ENCODE measurements around the gene RPP25. TPM values are rescaled to one million over a fixed set of nuclear protein-coding genes. Genes with fewer than 3 reads are reported as not detected.
A peak's percentile ranks its signal among the peaks of the same experiment; 100 is the strongest.

Gene RPP25
- total and polyA plus RNA-seq, 3 experiments from 2014 or later: 2.5 to 7.4 (median 6.1) TPM

DNA sequence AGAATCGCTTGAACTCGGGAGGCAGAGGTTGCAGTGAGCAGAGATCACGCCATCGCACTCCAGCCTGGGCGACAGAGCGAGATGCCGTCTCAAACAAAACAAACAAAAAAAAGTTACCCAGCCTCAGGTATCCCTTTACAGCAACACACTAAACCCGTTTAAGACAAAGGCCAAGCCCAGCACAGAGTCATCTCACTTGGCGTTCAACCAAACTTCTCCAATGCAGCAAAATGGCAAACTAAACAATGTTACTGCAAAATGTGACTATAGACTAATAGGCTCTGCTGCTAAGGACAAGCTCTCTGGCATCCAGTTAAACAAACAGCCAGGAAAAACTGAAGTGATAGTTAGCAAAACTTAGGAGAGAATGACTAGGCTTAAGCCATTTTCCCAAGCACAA is 43.5 kb downstream of the RPP25 start:
- ChIA-PET CTCF (no interaction called here), POLR2A (no interaction called here)
- no peak overlapping the region for H3K4me3 ChIP-seq (ENCODE audit: low read length)
- Mint-ChIP-seq H3K27me3 (no peaks in the 10 kb centered on the region), H3K4me3 (no peak overlapping the region), H3K36me3 (peaks cover 0 to 40% (median 5%) of the 10 kb centered on the region in 3 donors), H3K27ac (peak overlapping the region in 2 of 8 donors; percentile 23 to 46), H3K9me3 (no peaks in the 10 kb centered on the region), H3K4me1 (no peaks in the 10 kb centered on the region)
- H3K9me3 ChIP-seq (ENCODE audit: low read length): no peaks in the 10 kb centered on the region
- no peak overlapping the region for H3K27ac ChIP-seq (ENCODE audit: low read depth, low read length)
- no peak for DNase-seq
- H3K36me3 ChIP-seq (ENCODE audit: insufficient read depth, low read length): peaks cover 5% of the 10 kb centered on the region
- H3K4me1 ChIP-seq (ENCODE audit: insufficient read depth, low read length): no peaks in the 10 kb centered on the region
- H3K27me3 ChIP-seq (ENCODE audit: insufficient read depth, low read length, poor library complexity, severe bottlenecking): no peaks in the 10 kb centered on the region

DNA sequence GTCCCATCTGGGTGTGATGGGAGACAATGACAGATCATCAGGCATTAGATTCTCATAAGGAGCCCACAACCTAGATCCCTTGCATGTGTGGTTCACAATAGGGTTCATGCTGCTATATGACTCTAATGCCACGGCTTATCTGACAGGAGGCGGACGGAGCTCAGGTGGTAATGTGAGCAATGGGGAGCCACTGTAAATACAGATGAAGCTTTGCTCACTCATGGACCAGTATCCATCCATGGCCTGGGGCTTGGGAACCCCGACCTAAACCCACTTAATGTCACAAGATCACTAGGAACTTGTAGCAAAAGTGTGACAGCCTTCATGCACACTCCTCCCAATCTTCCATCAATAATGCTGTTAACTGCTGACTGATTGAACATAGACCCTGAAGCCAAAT is 47.9 kb downstream of the RPP25 start:
- ChIA-PET CTCF (interaction anchor here (1.9 to 2.3 kb wide), 2 partner anchors 15 to 41 kb away, joined by 7 read pairs; no protein-coding TSS in a partner anchor), POLR2A (no interaction called here)
- Mint-ChIP-seq H3K36me3 (peaks cover 0 to 39% (median 5%) of the 10 kb centered on the region in 3 donors), H3K4me1 (peaks cover 29 to 32% (median 31%) of the 10 kb centered on the region in 3 donors), H3K27ac (peak overlapping the region in 3 of 8 donors; percentile 6 to 25 (median 8)), H3K4me3 (peak overlapping the region in 3 of 7 donors; percentile 3 to 81 (median 33)), H3K27me3 (no peaks in the 10 kb centered on the region), H3K9me3 (no peaks in the 10 kb centered on the region)
- Histone ChIP-seq H3K27me3 (ENCODE audit: insufficient read depth, low read length, poor library complexity, severe bottlenecking) (no peaks in the 10 kb centered on the region), H3K9me3 (ENCODE audit: low read length) (no peaks in the 10 kb centered on the region), H3K27ac (ENCODE audit: low read depth, low read length) (no peak overlapping the region), H3K36me3 (ENCODE audit: insufficient read depth, low read length) (no peaks in the 10 kb centered on the region), H3K4me1 (ENCODE audit: insufficient read depth, low read length) (peaks cover 23% of the 10 kb centered on the region), H3K4me3 (ENCODE audit: low read length) (no peak overlapping the region)
- DNase-seq: no peak

DNA sequence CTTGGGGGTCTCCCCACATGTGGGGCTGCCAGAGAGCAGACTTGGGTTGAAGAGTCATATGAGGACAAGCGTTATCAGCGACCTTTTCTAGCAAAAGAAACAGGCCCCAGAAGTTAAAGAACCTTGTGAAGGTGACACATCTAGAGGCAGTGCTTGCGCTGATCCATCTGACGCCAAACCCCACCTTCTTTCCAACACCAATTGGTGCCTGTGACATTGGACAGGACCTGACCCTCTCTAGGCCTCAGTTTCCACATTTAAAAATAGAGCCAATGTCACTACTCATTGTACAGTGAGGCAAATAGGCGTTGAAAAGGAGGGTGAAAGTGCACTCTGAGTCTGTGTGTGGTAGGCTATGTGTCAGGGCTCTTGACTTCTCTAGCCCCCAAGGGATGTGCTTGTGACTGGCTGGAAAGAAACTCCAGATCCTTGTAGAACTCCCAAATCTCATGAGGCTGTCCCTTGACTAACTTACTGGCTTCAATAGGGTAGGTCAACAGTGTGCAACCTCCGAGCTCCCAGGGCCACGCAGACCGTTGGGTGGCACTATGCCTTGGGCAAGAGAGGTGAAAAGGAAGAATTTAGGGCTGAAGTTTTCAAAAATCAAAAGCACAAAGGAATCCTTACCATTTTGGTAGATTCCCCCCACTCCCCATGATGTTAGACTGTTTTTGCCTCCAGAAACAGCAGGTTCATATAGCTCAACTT is 49.3 kb downstream of the RPP25 start:
- H3K4me1 Mint-ChIP-seq: peaks cover 32 to 35% (median 33%) of the 10 kb centered on the region in 3 donors
- no peaks in the 10 kb centered on the region for H3K27me3 Mint-ChIP-seq
- H3K4me1 ChIP-seq (ENCODE audit: insufficient read depth, low read length): peaks cover 25% of the 10 kb centered on the region
- peak overlapping the region; percentile 93 for H3K4me3 ChIP-seq (ENCODE audit: low read length)
- no peaks in the 10 kb centered on the region for H3K9me3 ChIP-seq (ENCODE audit: low read length)
- peak overlapping the region; percentile 94 to 99 (median 98) for H3K27ac Mint-ChIP-seq
- H3K36me3 Mint-ChIP-seq: peaks cover 0 to 42% (median 5%) of the 10 kb centered on the region in 3 donors
- H3K27me3 ChIP-seq (ENCODE audit: insufficient read depth, low read length, poor library complexity, severe bottlenecking): no peaks in the 10 kb centered on the region
- H3K4me3 Mint-ChIP-seq: peak overlapping the region; percentile 92 to 99 (median 99)
- H3K9me3 Mint-ChIP-seq: no peaks in the 10 kb centered on the region
- DNase-seq: no peak
- ChIA-PET CTCF (interaction anchor here (0.6 to 2.5 kb wide), 16 partner anchors 11 to 275 kb away, joined by 3 to 15 read pairs (median 5); partner anchors contain the start of gene MPI), POLR2A (interaction anchor here (0.5 to 1.7 kb wide), 7 partner anchors 12 to 130 kb away, joined by 3 to 12 read pairs (median 6); partner anchors contain the start of genes COX5A and MPI)
- H3K27ac ChIP-seq (ENCODE audit: low read depth, low read length): peak overlapping the region; percentile 80
- H3K36me3 ChIP-seq (ENCODE audit: insufficient read depth, low read length): peaks cover 7% of the 10 kb centered on the region

DNA sequence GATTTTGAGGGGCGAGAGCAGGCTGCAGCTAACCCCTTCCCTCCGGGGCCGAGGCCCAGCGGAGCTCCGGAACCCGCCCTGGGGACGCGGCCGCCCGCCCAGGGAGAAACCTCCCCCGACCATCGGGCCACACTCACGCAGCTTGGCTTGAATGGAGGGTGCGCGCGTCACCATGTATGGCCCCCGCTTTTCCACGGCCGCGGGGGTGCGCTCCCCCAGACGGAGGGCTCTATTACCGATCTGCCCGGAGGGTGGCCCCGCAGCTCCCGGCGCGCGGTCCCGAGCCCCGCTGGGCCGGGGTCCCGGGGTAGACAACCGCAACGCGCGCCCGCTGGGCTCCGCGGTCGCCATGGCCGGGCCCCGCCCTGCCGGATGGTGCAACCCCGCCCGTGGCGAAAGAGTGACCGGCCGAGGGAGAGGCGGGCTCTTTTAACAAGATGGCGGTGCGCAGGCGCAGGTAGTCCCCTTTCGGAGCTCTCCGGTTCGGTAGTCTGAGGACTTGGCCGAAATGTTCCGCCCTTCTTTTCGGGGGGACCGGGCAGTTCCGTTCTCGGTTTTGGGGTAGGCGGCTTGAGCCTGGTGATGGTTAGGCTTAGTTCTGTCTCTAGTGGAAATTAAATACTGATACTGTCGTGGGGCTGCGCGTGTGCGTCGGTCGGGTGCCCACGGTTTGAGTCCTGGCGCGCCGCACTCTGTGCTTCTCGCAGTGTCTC is 50.0 kb downstream of the RPP25 start, which contains the start of gene FAM219B:
Gene FAM219B (minus strand): TSS at position 402 of the 713 bp plus-strand sequence. CDS start 51 bp downstream, at position 351.
- peak; percentile 68 to 83 (median 71) for DNase-seq
- Mint-ChIP-seq H3K4me3 (peak within 1 kb of the TSS; percentile 92 to 99 (median 99)), H3K9me3 (no peaks in the 10 kb centered on the region), H3K27ac (peak within 1 kb of the TSS; percentile 94 to 99 (median 98)), H3K4me1 (peaks cover 38 to 42% (median 41%) of the 10 kb centered on the region in 3 donors), H3K36me3 (peaks cover 0 to 45% (median 5%) of the 10 kb centered on the region in 3 donors), H3K27me3 (no peaks in the 10 kb centered on the region)
- H3K36me3 ChIP-seq (ENCODE audit: insufficient read depth, low read length): peaks cover 9% of the 10 kb centered on the region
- no peaks in the 10 kb centered on the region for H3K9me3 ChIP-seq (ENCODE audit: low read length)
- H3K27me3 ChIP-seq (ENCODE audit: insufficient read depth, low read length, poor library complexity, severe bottlenecking): no peaks in the 10 kb centered on the region
- peak within 1 kb of the TSS; percentile 93 for H3K4me3 ChIP-seq (ENCODE audit: low read length)
- CTCF ChIA-PET: interaction anchor here (0.6 to 2.5 kb wide), 15 partner anchors 10 to 274 kb away, joined by 3 to 15 read pairs (median 4); partner anchors contain the start of genes MPI and SCAMP2
- peaks cover 32% of the 10 kb centered on the region for H3K4me1 ChIP-seq (ENCODE audit: insufficient read depth, low read length)
- peak within 1 kb of the TSS; percentile 80 for H3K27ac ChIP-seq (ENCODE audit: low read depth, low read length)
- POLR2A ChIA-PET: interaction anchor here (0.8 to 1.7 kb wide), 7 partner anchors 9 to 129 kb away, joined by 3 to 12 read pairs (median 6); partner anchors contain the start of genes COX5A, MPI and ULK3

DNA sequence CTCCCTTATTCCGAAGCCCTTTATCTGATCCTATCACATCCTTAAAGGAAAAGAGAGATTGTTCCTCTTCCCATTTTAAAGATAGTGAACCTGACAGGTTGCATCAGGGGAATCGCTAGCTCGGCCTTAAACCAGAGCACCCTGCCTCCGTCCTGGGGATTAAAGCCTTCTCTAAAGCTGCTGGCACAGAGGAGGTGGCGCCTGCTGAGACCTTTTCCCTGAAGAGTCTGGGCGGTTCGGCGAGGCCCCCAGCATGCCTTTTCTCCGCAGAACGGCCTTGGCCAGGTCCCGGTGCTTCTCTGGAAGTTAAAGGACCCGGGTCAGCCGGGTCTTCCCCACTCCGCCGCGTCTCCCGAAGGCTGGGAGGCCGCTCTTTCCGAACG is 50.5 kb downstream of the RPP25 start:
- no peaks in the 10 kb centered on the region for H3K9me3 ChIP-seq (ENCODE audit: low read length)
- H3K27me3 Mint-ChIP-seq: no peaks in the 10 kb centered on the region
- H3K9me3 Mint-ChIP-seq: no peaks in the 10 kb centered on the region
- H3K27me3 ChIP-seq (ENCODE audit: insufficient read depth, low read length, poor library complexity, severe bottlenecking): no peaks in the 10 kb centered on the region
- H3K4me1 ChIP-seq (ENCODE audit: insufficient read depth, low read length): peaks cover 37% of the 10 kb centered on the region
- no peak for DNase-seq
- H3K4me3 ChIP-seq (ENCODE audit: low read length): peak overlapping the region; percentile 93
- H3K36me3 ChIP-seq (ENCODE audit: insufficient read depth, low read length): peaks cover 12% of the 10 kb centered on the region
- H3K27ac Mint-ChIP-seq: peak overlapping the region; percentile 79 to 98 (median 86)
- CTCF ChIA-PET: interaction anchor here (0.6 to 2.5 kb wide), 13 partner anchors 9 to 274 kb away, joined by 3 to 15 read pairs (median 4); partner anchors contain the start of genes MPI and SCAMP2
- POLR2A ChIA-PET: interaction anchor here (0.8 to 1.7 kb wide), 7 partner anchors 9 to 129 kb away, joined by 3 to 12 read pairs (median 6); partner anchors contain the start of genes COX5A, MPI and ULK3
- peaks cover 0 to 45% (median 2%) of the 10 kb centered on the region in 3 donors for H3K36me3 Mint-ChIP-seq
- H3K4me3 Mint-ChIP-seq: peak overlapping the region; percentile 92 to 99 (median 99)
- peak overlapping the region; percentile 80 for H3K27ac ChIP-seq (ENCODE audit: low read depth, low read length)
- H3K4me1 Mint-ChIP-seq: peaks cover 43 to 46% (median 45%) of the 10 kb centered on the region in 3 donors

Other genes with a start within 250 kb of the RPP25 start
- 1 to 10 TPM; 2.4 to 2.6 TPM for gene CYP1A1, start 231.2 kb downstream of the RPP25 start, total RNA-seq
- gene CYP1A1, start 231.2 kb downstream of the RPP25 start, polyA plus RNA-seq: 0.09 TPM
- gene CYP1A2, start 207.9 kb downstream of the RPP25 start, total RNA-seq: not detected
- not detected for gene CYP1A2, start 207.9 kb downstream of the RPP25 start, polyA plus RNA-seq
- 100 to 1,000 TPM; 288 to 294 TPM for gene CSK, start 174.7 kb downstream of the RPP25 start, total RNA-seq
- 154 TPM for gene CSK, start 174.7 kb downstream of the RPP25 start, polyA plus RNA-seq
- under 1 TPM in 1 of 2 experiments, not detected in 1; 0.27 TPM for gene LMAN1L, start 143.9 kb downstream of the RPP25 start, total RNA-seq
- not detected for gene LMAN1L, start 143.9 kb downstream of the RPP25 start, polyA plus RNA-seq
- not detected for gene CPLX3, start 130.1 kb downstream of the RPP25 start, total RNA-seq
- not detected for gene CPLX3, start 130.1 kb downstream of the RPP25 start, polyA plus RNA-seq
- 10 to 100 TPM; 53.9 to 60.1 TPM for gene ULK3, start 113.6 kb downstream of the RPP25 start, total RNA-seq
- 43.1 TPM for gene ULK3, start 113.6 kb downstream of the RPP25 start, polyA plus RNA-seq
- gene SCAMP2, start 83.4 kb downstream of the RPP25 start, total RNA-seq: 10 to 100 TPM; 82.8 to 84.2 TPM
- gene SCAMP2, start 83.4 kb downstream of the RPP25 start, polyA plus RNA-seq: 154 TPM
- gene MPI, start 66.7 kb downstream of the RPP25 start, total RNA-seq: 10 to 100 TPM; 40.4 to 43.0 TPM
- gene MPI, start 66.7 kb downstream of the RPP25 start, polyA plus RNA-seq: 61.1 TPM
- gene FAM219B, start 49.9 kb downstream of the RPP25 start, total RNA-seq: 10 to 100 TPM; 45.0 to 47.7 TPM
- 32.3 TPM for gene FAM219B, start 49.9 kb downstream of the RPP25 start, polyA plus RNA-seq
- gene COX5A, start 18.7 kb downstream of the RPP25 start, total RNA-seq: 100 to 1,000 TPM; 326 to 362 TPM
- gene COX5A, start 18.7 kb downstream of the RPP25 start, polyA plus RNA-seq: 351 TPM
- 1 to 10 TPM in 1 of 2 experiments, under 1 TPM in 1; 0.74 to 1.1 TPM for gene SCAMP5, start 38.8 kb upstream of the RPP25 start, total RNA-seq
- 0.16 TPM for gene SCAMP5, start 38.8 kb upstream of the RPP25 start, polyA plus RNA-seq
- gene PPCDC, start 66.8 kb upstream of the RPP25 start, total RNA-seq: 10 to 100 TPM; 35.5 to 39.2 TPM
- gene PPCDC, start 66.8 kb upstream of the RPP25 start, polyA plus RNA-seq: 12.8 TPM
- gene C15orf39, start 245.1 kb upstream of the RPP25 start, total RNA-seq: 10 to 100 TPM; 29.8 to 32.0 TPM
- gene C15orf39, start 245.1 kb upstream of the RPP25 start, polyA plus RNA-seq: 6.1 TPM

Data from CD8-positive, alpha-beta memory T cell (primary cell).